Suppressor macrophage treated with lipopolysaccharide for 4 hours (primary cell): ENCODE data around the gene CEP89.
"Not testable (repeated sequence)": the region's sequence is repeated elsewhere in the genome, so short reads cannot be mapped to it uniquely, and the experiment has no call there.

ENCODE experiments used
- DNase-seq: peaks from one replicate; pipeline ENCODE4 v3.0.0-alpha.2; 2020

CEP89 gene

GRCh38 chr19:32868206-32868950 is 103.4 kb downstream of the CEP89 start:
- no peak for DNase-seq

- DNase-seq: not testable (repeated sequence)
These were observed 104.3 kb downstream of the CEP89 start for GRCh38 chr19:32867436-32867835.

- no peak for DNase-seq
These were observed 105.0 kb downstream of the CEP89 start for GRCh38 chr19:32866564-32867265.

GRCh38 chr19:32866061-32866460 is 105.7 kb downstream of the CEP89 start:
- DNase-seq: no peak

- DNase-seq: no peak
These were observed 106.4 kb downstream of the CEP89 start for GRCh38 chr19:32865326-32865725.

- DNase-seq: no peak
These were observed 107.3 kb downstream of the CEP89 start for GRCh38 chr19:32864318-32865007.

- no peak for DNase-seq
These were observed 107.9 kb downstream of the CEP89 start for GRCh38 chr19:32863841-32864240.

- DNase-seq: no peak
These were observed 108.5 kb downstream of the CEP89 start for GRCh38 chr19:32863301-32863700.

- no peak for DNase-seq
These were observed 109.0 kb downstream of the CEP89 start for GRCh38 chr19:32862741-32863140.

GRCh38 chr19:32862173-32862572 is 109.6 kb downstream of the CEP89 start:
- no peak for DNase-seq

GRCh38 chr19:32861596-32861995 is 110.2 kb downstream of the CEP89 start:
- no peak for DNase-seq

- DNase-seq: no peak
These were observed 112.2 kb downstream of the CEP89 start for GRCh38 chr19:32859591-32859990.

- no peak for DNase-seq
These were observed 113.2 kb downstream of the CEP89 start for GRCh38 chr19:32858559-32858958.

GRCh38 chr19:32858155-32858554 is 113.6 kb downstream of the CEP89 start:
- no peak for DNase-seq

- DNase-seq: no peak
These were observed 114.2 kb downstream of the CEP89 start for GRCh38 chr19:32857584-32857983.

GRCh38 chr19:32856818-32857217 is 114.9 kb downstream of the CEP89 start:
- not testable (repeated sequence) for DNase-seq

- no peak for DNase-seq
These were observed 119.5 kb downstream of the CEP89 start for GRCh38 chr19:32852216-32852615.

- not testable (repeated sequence) for DNase-seq
These were observed 123.7 kb downstream of the CEP89 start for GRCh38 chr19:32848035-32848434.

GRCh38 chr19:32843716-32844245 is 128.0 kb downstream of the CEP89 start:
- DNase-seq: no peak

GRCh38 chr19:32842061-32842460 is 129.7 kb downstream of the CEP89 start:
- no peak for DNase-seq

- no peak for DNase-seq
These were observed 134.2 kb downstream of the CEP89 start for GRCh38 chr19:32837531-32837930.

GRCh38 chr19:32833388-32833787 is 138.4 kb downstream of the CEP89 start:
- DNase-seq: not testable (repeated sequence)

- DNase-seq: not testable (repeated sequence)
These were observed 138.9 kb downstream of the CEP89 start for GRCh38 chr19:32832825-32833224.

- not testable (repeated sequence) for DNase-seq
These were observed 139.7 kb downstream of the CEP89 start for GRCh38 chr19:32832094-32832493.
